Esophagus muscularis mucosa (tissue), 4 donors: ENCODE measurements around the gene DENND1B.

Experiments used
- EP300 ChIP-seq: sonication (generic); formaldehyde crosslinking; IDR thresholded peaks from one replicate; pipeline ENCODE4 v1.6.1; 2017; ENCODE audit warnings: antibody characterized with exemption
- POLR2A ChIP-seq: fragments of 450-650 bp; IDR thresholded peaks from one replicate; pipeline ENCODE4 v1.6.1; 2017; ENCODE audit warnings: antibody characterized with exemption, moderate library complexity, mild to moderate bottlenecking, low read depth
- POLR2AphosphoS5 ChIP-seq, 2 donors: sonication (generic); formaldehyde crosslinking; IDR thresholded peaks; one replicate each; pipeline ENCODE4 v1.6.1; 2017; ENCODE audit warnings: antibody characterized with exemption in 2 of 2
- TF ChIP-seq, protein P1 (sequence below), 3 experiments: fragments of 200-600 bp in 2 of 3; fragments of 450-650 bp in 1 of 3; sonication (generic) in 2 of 3; IDR thresholded peaks; one replicate each; pipeline ENCODE4 v1.5.1; 2017 to 2019; ENCODE audit warnings: antibody characterized with exemption in 3 of 3, mild to moderate bottlenecking in 2 of 3, moderate library complexity in 1 of 3

DNA sequence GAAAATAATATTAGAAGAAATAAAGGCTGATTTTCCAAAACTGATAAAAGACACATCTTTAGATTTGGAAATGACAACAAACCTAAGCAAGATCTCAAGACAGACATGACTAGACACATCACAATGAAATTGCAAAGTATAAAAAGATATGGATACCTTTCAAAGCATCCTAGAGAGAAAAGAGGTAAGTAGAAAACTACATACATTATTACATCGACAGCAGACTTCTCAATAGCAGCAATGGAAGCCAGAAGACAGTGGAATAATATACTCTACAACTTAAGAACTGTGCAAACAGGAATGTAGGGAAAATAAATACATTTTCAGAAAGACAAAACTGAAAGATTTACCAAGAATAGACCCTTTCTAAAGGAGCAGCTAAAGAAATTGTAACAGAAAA, 50.2 kb downstream of the DENND1B start:
- TF ChIP-seq, protein P1, sequence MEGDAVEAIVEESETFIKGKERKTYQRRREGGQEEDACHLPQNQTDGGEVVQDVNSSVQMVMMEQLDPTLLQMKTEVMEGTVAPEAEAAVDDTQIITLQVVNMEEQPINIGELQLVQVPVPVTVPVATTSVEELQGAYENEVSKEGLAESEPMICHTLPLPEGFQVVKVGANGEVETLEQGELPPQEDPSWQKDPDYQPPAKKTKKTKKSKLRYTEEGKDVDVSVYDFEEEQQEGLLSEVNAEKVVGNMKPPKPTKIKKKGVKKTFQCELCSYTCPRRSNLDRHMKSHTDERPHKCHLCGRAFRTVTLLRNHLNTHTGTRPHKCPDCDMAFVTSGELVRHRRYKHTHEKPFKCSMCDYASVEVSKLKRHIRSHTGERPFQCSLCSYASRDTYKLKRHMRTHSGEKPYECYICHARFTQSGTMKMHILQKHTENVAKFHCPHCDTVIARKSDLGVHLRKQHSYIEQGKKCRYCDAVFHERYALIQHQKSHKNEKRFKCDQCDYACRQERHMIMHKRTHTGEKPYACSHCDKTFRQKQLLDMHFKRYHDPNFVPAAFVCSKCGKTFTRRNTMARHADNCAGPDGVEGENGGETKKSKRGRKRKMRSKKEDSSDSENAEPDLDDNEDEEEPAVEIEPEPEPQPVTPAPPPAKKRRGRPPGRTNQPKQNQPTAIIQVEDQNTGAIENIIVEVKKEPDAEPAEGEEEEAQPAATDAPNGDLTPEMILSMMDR (IDR thresholded peaks at IDR 0.05): no peak
- TF ChIP-seq POLR2A (no peak), POLR2AphosphoS5 (IDR thresholded peaks at IDR 0.05) (no peak), EP300 (no peak)
